Erythroblast (primary cell): ENCODE measurements around the gene TCF7L2.
"Not testable (repeated sequence)": the region's sequence is repeated elsewhere in the genome, so short reads cannot be mapped to it uniquely, and the experiment has no call there.

Experiments used
- DNase-seq, 2 experiments: peaks; one replicate each; lab custom pipeline; 2025; lab: John Stamatoyannopoulos, UW
- GATA1 ChIP-seq: IDR thresholded peaks from 2 replicates; pipeline ENCODE4 v1.6.1; 2011; ENCODE audit warnings: low read depth, mild to moderate bottlenecking, control low read depth, low read length, moderate library complexity
- POLR2A ChIP-seq: IDR thresholded peaks from 2 replicates; pipeline ENCODE4 v1.6.1; 2011; ENCODE audit warnings: mild to moderate bottlenecking, low read length

TCF7L2 gene

GRCh38 chr10:113061054-113061430 lies 111.0 kb downstream of the TCF7L2 start:
- no peak for DNase-seq
- TF ChIP-seq POLR2A, result no peak
- no peak for TF ChIP-seq GATA1

GRCh38 chr10:113061557-113061956 lies 111.5 kb downstream of the TCF7L2 start:
- DNase-seq, result no peak
- TF ChIP-seq POLR2A (no peak), GATA1 (no peak)

DNA sequence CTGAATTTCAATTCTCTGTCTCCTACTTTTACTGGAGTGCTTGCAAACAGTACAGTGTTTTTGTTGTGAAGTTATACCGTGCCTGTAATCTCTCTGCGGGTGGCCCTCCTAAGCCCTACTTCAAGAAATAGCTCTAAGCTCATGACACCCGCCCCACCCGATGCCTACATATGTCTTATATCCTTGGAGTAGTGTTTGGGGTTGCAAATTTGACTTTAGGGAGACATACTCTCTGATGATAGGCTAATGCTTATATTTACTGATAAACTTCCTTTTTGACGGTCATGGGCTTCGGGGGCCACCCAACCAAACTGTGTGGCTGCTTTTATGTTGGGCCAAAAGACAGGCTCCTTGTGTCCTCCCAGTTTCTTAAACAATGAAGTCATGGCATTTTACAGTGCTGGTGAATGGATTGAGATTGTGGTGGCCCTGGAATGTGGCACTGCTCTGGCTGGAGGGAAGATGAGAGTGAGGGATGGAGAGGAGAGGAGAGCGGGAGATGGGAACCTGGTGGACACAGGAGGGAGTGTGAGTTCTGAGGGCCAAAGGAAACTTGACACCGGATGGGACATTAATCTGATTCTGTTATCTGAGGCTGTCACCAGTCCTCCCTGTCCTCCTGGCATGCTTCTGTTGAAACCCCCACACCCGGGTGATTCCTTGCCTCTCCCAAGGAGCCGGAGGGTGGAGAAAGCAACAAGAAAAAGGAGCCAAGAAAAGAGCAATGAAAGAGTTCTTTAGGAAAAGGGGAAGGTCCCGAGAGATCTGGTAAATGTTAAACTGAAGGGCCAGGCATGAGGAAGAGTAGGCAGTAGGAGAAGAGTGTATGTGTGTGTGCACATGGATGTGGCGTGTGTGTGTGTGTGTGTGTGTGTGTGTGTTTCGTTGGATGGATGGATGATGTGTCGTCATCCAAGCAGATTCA lies 113.3 kb downstream of the TCF7L2 start:
- TF ChIP-seq POLR2A, result no peak
- no peak for TF ChIP-seq GATA1
- peak; percentile 7 to 45 for DNase-seq

- no peak for TF ChIP-seq POLR2A
- no peak for TF ChIP-seq GATA1
- no peak for DNase-seq
Observed at GRCh38 chr10:113064039-113064438, 114.0 kb downstream of the TCF7L2 start.

GRCh38 chr10:113066120-113066519 lies 116.1 kb downstream of the TCF7L2 start:
- DNase-seq, result not testable (repeated sequence)

GRCh38 chr10:113066561-113067312 lies 116.7 kb downstream of the TCF7L2 start:
- DNase-seq, result no peak
- no peak for TF ChIP-seq GATA1
- no peak for TF ChIP-seq POLR2A

DNA sequence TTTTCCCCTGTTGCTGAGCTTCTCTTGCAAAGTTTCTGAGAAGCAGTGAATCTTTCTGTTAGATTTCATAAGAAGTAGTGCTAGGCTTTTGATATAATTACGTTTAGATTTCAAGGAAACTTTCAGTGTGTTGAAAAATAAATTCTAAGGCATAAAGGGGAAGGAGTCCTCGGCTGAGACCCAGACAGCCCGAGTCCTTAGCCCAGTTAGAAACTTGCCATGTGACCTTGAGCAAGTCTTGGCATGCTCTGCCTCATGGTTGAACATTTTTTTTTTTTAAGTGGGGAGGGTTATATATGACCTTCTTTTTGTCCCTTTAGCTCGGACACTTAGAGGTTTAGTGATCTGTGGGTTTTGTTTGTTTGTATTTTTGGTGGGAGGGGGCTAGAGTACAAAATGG lies 117.5 kb downstream of the TCF7L2 start:
- DNase-seq, result no peak
- no peak for TF ChIP-seq GATA1
- no peak for TF ChIP-seq POLR2A

DNA sequence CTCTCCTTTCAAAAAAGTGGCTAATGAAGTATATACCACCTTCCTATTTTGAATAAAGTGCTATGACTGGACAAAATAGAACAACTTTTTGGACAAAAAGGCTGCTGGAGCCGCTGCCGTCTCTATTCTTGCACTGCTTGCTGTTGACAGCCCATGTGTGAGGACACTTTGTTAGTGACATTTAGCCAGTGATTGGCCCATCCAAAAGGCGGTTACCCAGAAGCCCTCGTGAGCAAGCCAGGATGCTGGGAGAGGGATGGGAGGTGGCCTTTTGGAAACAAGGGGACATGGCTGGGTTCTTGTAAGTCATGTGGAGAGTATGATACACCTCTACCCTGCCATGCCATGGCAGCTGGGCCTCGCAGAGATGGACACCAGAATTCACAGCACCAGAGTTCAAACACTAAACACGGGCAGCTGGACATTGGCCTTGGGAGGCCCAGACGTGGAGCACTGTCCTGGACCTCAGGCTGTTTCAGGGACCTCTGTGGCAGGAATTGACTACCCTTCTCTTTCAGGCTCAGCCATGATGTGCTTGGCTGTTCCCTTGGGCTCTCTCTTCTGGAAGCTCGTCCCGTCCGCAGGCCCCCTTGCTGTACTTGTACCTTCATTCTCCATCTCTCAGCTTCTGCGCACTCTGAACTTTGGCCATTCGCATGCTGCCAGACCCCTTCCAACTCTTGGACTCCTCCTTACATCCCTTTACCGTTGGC lies 118.3 kb downstream of the TCF7L2 start:
- TF ChIP-seq GATA1, result no peak
- TF ChIP-seq POLR2A, result no peak
- no peak for DNase-seq

DNA sequence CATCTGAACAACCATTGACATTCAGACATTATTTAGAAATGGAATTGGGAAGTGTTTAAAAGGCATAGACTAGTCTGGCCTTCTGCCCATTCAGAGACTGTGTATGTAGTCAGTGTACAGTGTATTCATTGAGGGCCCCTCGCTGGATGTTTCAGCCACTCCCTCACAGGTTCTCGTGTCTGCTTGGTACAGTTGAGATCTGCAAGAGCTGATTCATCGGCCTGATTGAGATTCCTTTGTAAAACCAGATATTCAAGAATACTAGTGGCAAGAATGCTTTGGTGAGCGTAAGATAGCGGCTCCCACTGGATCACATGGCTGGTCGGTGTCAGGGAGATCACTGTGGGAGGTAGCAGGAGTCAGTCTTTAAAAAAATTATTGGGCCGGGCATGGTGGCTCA lies 119.5 kb downstream of the TCF7L2 start:
- DNase-seq, result no peak
- TF ChIP-seq GATA1 (no peak), POLR2A (no peak)

GRCh38 chr10:113071446-113071845 lies 121.4 kb downstream of the TCF7L2 start:
- TF ChIP-seq GATA1 (no peak), POLR2A (no peak)
- DNase-seq, result no peak

GRCh38 chr10:113073549-113074189 lies 123.6 kb downstream of the TCF7L2 start:
- no peak for DNase-seq
- TF ChIP-seq GATA1 (no peak), POLR2A (no peak)

- TF ChIP-seq GATA1, result no peak
- TF ChIP-seq POLR2A, result no peak
- DNase-seq, result no peak
Observed at GRCh38 chr10:113076949-113077348, 126.9 kb downstream of the TCF7L2 start.

DNA sequence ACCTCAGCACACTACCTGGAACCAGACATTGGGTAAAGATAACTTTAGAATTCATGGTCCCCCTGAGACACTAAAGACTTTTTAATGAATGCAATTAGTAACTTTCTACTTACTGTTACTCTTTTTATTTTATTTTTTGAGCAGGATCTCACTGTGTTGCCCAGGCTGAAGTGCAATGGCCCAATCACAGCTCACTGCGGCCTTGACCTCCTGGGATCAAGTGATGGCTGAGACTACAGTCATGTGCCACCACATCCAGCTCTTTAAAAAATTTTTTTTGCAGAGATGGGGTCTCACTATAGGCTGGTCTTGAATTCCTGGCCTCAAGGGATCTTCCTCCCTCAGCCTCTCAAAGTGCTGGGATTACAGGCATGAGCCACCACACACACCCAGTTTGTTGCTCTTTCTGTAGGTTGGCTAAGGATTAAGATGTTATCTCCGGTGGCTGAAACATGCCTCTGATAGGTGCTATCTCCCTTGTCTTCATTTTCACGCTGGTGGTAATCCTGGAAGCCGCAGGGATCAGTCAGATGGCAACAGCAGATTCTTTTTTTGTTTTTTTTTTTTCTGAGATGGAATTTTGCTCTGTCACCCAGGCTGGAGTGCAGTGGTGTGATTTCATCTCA lies 128.3 kb downstream of the TCF7L2 start:
- TF ChIP-seq POLR2A (no peak), GATA1 (no peak)

More for the DNA sequence above, 128.3 kb downstream of the TCF7L2 start:
- no peak for DNase-seq
